Stimulated activated CD4-positive, alpha-beta T cell treated with anti-CD3 and anti-CD28 coated beads, TNF-alpha, amount 100 ng/mL, for 4 hours (primary cell): ENCODE results near the gene PIH1D1.
A peak's percentile ranks its signal among the peaks of the same experiment; 100 is the strongest.
"Not testable (repeated sequence)": the region's sequence is repeated elsewhere in the genome, so short reads cannot be mapped to it uniquely, and the experiment has no call there.

Source experiments
- DNase-seq, 3 experiments: peaks; one replicate each; pipeline ENCODE4 v3.0.0-alpha.2; 2020; ENCODE audit warnings: low read depth in 3 of 3

Gene PIH1D1

GRCh38 chr19:49456326-49456725 lies 4.7 kb upstream of the PIH1D1 start:
- no peak for DNase-seq

GRCh38 chr19:49455773-49456172 lies 4.2 kb upstream of the PIH1D1 start:
- DNase-seq: no peak

- no peak for DNase-seq
Measured at GRCh38 chr19:49453757-49454240, 2.2 kb upstream of the PIH1D1 start.

GRCh38 chr19:49453013-49453756 lies 1.6 kb upstream of the PIH1D1 start, which contains the start of gene ALDH16A1:
TSS of gene ALDH16A1 (plus strand) at chr19:49453225. CDS start at chr19:49453332, 107 bp downstream.
- peak; percentile 92 to 95 (median 95) for DNase-seq

- DNase-seq: no peak
Measured at GRCh38 chr19:49450405-49450804, 1.2 kb downstream of the PIH1D1 start.

GRCh38 chr19:49448432-49448786 lies 3.2 kb downstream of the PIH1D1 start:
- DNase-seq: no peak

GRCh38 chr19:49447485-49448431 lies 3.9 kb downstream of the PIH1D1 start:
- no peak for DNase-seq

- no peak for DNase-seq
Measured at GRCh38 chr19:49445997-49446396, 5.6 kb downstream of the PIH1D1 start.

- not testable (repeated sequence) for DNase-seq
Measured at GRCh38 chr19:49444100-49444700, 7.4 kb downstream of the PIH1D1 start.

GRCh38 chr19:49443366-49444099 lies 8.1 kb downstream of the PIH1D1 start:
- peak; percentile 89 to 90 (median 90) for DNase-seq

- peak in 2 of 3 experiments; percentile 28 to 42 for DNase-seq
Measured at GRCh38 chr19:49442771-49443365, 8.7 kb downstream of the PIH1D1 start.

- DNase-seq: no peak
Measured at GRCh38 chr19:49442354-49442753, 9.3 kb downstream of the PIH1D1 start.

- DNase-seq: no peak
Measured at GRCh38 chr19:49441960-49442350, 9.7 kb downstream of the PIH1D1 start.

- DNase-seq: no peak
Measured at GRCh38 chr19:49441210-49441959, 10.2 kb downstream of the PIH1D1 start, which contains the start of gene SLC17A7. TSS of gene SLC17A7 (minus strand) at chr19:49441527. CDS start at chr19:49441379, 148 bp downstream.

- DNase-seq: no peak
Measured at GRCh38 chr19:49440439-49441209, 11.0 kb downstream of the PIH1D1 start.

- no peak for DNase-seq
Measured at GRCh38 chr19:49439836-49440235, 11.8 kb downstream of the PIH1D1 start.

GRCh38 chr19:49438261-49438660 lies 13.4 kb downstream of the PIH1D1 start:
- no peak for DNase-seq

- DNase-seq: no peak
Measured at GRCh38 chr19:49437231-49437630, 14.4 kb downstream of the PIH1D1 start.

GRCh38 chr19:49436381-49437017 lies 15.1 kb downstream of the PIH1D1 start:
- DNase-seq: no peak
